Measurements from ENCODE around the gene HOXD9.

The HOXD9 gene

DNA sequence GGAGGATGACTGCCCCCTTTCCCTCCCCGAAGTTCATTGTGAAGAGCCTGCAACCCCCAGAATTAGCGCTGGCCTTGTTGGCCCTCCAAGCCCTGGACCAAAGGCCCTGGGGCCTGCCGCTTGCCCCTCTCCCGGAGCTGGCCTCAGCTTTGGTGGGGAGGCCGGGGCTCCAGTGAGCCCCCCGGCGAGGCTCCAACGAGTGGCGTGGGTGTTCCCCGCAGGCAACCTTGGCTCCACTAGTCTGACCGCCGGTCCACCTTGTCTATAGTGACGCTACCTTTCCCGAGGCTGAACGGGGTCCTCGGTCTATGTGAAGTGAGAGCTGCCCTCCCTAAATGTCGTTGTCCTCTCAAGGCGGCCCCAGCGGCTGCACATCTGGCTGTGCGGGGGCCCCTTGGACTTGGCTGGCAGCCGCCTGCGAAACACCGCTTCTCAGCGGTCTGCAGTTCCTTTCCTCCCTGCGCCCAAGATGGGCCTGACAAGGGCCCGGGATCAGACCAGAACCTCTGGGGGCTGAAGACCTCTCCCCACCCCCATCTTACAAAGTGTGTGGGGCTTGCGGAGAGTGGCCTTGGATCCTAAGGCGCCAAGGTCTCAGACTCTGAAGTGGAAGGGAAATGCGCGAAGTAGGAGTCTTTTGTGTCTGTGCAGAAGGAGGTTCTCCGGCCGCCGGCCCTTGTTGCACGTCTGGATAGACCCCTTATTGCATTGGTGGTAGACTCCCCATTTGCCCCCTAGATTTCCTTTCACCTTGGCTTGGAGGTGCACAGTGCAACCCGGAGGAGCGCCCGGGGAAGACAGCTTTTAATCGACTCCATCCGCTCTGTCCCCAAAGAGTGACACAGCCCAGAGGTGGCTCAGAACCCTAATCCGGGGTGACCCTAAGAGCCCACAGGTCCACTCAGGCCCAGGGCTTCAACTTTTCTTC is 9.9 kb upstream of the HOXD9 start:
- no peak for DNase-seq (ENCODE audit: low read depth, low spot score)
- no peak overlapping the region for H3K4me3 ChIP-seq (ENCODE audit: low read depth, low read length)
- TF ChIP-seq, protein P1, sequence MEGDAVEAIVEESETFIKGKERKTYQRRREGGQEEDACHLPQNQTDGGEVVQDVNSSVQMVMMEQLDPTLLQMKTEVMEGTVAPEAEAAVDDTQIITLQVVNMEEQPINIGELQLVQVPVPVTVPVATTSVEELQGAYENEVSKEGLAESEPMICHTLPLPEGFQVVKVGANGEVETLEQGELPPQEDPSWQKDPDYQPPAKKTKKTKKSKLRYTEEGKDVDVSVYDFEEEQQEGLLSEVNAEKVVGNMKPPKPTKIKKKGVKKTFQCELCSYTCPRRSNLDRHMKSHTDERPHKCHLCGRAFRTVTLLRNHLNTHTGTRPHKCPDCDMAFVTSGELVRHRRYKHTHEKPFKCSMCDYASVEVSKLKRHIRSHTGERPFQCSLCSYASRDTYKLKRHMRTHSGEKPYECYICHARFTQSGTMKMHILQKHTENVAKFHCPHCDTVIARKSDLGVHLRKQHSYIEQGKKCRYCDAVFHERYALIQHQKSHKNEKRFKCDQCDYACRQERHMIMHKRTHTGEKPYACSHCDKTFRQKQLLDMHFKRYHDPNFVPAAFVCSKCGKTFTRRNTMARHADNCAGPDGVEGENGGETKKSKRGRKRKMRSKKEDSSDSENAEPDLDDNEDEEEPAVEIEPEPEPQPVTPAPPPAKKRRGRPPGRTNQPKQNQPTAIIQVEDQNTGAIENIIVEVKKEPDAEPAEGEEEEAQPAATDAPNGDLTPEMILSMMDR (IDR thresholded peaks at IDR 0.05; ENCODE audit: low read depth, low read length), result no peak
- in situ Hi-C loops (cut with HindIII; ENCODE audit: low sequenced_read_pairs), result no loop called here

- TF ChIP-seq, protein P1 (IDR thresholded peaks at IDR 0.05; ENCODE audit: low read depth, low read length), result no peak
- H3K4me3 ChIP-seq (ENCODE audit: low read depth, low read length), result no peak overlapping the region
- in situ Hi-C loops (cut with HindIII; ENCODE audit: low sequenced_read_pairs), result no loop called here
- DNase-seq (ENCODE audit: low read depth, low spot score), result no peak
Observed at GRCh38 chr2:176114120-176114929, 8.2 kb upstream of the HOXD9 start.

DNA sequence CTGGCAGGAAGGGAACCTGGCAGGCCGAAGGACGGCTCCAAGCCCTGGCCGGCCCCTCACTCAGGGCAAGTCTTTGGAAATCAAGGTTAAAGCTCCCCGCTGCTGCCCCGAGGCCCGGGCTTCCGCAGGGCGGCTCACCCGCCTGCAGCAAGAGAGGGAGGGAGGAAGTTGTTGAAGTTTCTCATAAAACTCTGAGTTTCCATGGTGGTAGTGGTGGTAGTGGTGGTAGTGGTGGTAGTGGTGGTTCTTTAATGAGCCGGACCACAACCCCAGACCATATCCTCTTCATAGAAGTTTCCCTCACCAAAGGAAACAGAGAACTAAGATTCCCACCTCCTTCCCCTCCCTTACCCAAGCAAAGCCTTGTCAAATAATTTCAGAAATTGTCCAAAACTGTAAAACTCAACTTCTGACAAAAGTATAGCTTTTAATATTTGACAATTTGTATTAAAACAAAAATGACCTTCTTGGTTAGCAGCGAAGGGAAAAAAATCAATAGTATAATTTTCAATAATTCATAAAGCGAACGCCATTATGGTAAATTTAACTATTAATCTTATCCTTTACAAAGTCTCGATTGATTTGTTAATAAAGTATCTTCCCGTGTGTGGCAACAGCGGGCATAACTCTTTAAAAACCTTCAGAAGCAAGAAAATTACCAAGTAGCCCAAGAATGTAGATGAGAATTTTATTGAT is 7.4 kb upstream of the HOXD9 start:
- in situ Hi-C loops (cut with HindIII; ENCODE audit: low sequenced_read_pairs), result no loop called here
- DNase-seq (ENCODE audit: low read depth, low spot score), result no peak
- H3K4me3 ChIP-seq (ENCODE audit: low read depth, low read length), result no peak overlapping the region
- TF ChIP-seq, protein P1 (IDR thresholded peaks at IDR 0.05; ENCODE audit: low read depth, low read length), result no peak

- TF ChIP-seq, protein P1 (IDR thresholded peaks at IDR 0.05; ENCODE audit: low read depth, low read length), result peak; percentile 29
- in situ Hi-C loops (cut with HindIII; ENCODE audit: low sequenced_read_pairs), result no loop called here
- no peak for DNase-seq (ENCODE audit: low read depth, low spot score)
- H3K4me3 ChIP-seq (ENCODE audit: low read depth, low read length), result no peak within 1 kb of the TSS
Observed at GRCh38 chr2:176115883-176116813, 6.4 kb upstream of the HOXD9 start, which contains the start of gene HOXD10. Gene HOXD10, plus strand, starts transcription at chr2:176116778. Its CDS starts 56 bp downstream, at chr2:176116834.

- DNase-seq (ENCODE audit: low read depth, low spot score), result no peak
- in situ Hi-C loops (cut with HindIII; ENCODE audit: low sequenced_read_pairs), result no loop called here
- no peak overlapping the region for H3K4me3 ChIP-seq (ENCODE audit: low read depth, low read length)
- TF ChIP-seq, protein P1 (IDR thresholded peaks at IDR 0.05; ENCODE audit: low read depth, low read length), result no peak
Observed at GRCh38 chr2:176117162-176117822, 5.2 kb upstream of the HOXD9 start.
